ENCODE measurements around the gene ARHGEF38.
"Not testable (repeated sequence)": the region's sequence is repeated elsewhere in the genome, so short reads cannot be mapped to it uniquely, and the experiment has no call there.

Gene ARHGEF38

DNA sequence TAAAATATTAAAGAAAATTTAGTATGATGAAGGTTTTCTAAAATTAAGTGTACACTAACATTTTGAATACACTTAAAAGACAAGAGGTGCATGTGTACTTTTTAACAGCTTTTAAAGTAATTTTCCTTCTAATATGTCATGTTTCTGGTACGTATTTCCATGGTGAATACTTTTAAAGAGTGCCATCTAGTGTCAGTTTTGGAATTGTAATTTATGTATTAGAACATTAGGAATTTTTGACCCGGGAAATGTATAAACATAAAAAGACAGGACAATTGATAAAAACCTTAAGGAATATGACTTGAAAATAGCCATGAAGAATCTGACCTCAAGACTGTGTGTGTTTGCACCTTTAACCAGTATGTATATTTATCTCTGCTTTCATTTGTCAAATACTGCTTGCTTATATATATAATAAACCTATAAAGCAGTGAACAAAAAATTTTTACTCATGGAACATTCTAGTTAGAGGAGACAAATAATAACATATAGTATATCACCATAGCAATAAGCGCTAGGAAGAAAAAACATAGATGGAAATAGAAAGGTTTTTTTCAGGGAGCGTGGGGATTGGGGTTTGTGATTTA lies 163.4 kb downstream of the ARHGEF38 start:
- peak; percentile 77 for DNase-seq

DNA sequence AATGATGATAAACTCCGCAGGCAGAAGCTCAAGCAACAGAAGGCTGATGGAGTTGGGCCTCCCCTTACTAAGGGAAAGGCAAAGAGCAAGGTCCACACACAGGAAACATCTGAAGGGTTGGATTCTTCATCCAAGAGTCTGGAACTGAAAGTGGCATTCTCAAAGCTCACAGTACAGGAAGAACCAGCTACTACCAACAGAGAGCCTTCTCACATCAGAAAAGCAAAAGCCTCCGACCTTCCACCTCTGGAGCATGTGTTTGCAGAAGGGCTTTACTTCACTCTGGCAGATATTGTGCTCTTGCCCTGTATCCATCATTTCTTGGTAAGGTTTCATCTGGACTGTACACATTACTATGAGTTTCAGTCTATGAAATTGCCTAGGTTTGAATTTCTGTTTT lies 166.8 kb downstream of the ARHGEF38 start:
- no peak for DNase-seq

DNA sequence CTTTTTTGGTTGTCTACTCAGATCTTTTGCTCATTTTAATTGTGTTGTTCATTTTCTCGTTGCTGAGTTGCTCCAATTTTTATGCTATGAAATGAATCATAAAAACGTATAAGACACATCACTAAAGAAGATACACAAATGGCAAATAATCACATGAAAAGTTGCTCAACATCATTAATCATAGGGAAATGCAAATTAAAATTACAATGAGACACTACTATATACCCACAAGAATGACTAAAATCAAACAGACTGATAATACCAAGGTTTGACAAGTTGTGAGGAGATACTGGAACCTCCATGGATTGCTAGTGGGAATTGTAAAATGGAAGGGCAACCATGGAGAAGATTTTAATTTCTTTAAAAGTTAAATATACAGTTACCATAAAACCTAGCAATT lies 173.2 kb downstream of the ARHGEF38 start:
- no peak for DNase-seq

DNA sequence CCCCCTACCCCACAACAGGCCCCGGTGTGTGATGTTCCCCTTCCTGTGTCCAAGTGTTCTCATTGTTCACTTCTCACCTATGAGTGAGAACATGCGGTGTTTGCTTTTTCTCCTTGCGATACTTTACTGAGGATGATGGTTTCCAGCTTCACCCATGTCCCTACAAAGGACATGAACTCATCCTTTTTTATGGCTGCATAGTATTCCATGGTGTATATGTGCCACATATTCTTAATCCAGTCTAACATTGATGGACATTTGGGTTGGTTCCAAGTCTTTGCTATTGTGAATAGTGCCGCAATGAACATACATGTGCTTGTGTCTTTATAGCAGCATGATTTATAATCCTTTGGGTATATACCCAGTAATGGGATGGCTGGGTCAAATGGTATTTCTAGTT lies 177.5 kb downstream of the ARHGEF38 start:
- not testable (repeated sequence) for DNase-seq

All from eye (tissue), 1 donor.